Measurements from ENCODE around the gene LYL1. TPM values are rescaled to one million over a fixed set of nuclear protein-coding genes. Genes with fewer than 3 reads are reported as not detected.

The LYL1 gene
- polyA plus RNA-seq, 1 donor from 2014 or later = not detected

DNA sequence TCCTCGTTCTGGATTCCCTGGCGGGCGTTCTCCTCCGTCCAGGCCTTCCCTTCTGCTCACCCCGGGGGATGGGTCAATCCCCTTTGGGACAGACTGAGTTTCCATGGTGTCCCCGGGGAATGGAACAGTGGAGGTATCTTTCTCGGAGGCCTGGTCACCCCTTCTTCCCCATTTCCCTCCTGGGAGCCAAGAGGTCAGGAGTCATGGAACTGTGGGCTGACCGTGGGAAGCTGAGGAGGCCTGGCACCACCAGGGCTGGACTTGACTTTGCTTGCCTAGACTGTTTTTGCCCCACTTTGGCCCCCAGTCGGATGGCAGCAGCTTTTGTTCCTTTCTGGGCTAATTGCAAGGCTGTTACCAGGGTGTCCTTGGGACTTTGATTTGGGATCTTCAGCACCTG, 17.4 kb upstream of the LYL1 start:
- no peaks in the 10 kb centered on the region for H4K20me1 ChIP-seq (ENCODE audit: insufficient read depth)
- H3K9me3 ChIP-seq (ENCODE audit: low read length) = no peaks in the 10 kb centered on the region
- no peaks in the 10 kb centered on the region for H3F3A ChIP-seq (ENCODE audit: insufficient read depth, low read length, poor library complexity, severe bottlenecking)
- H3K36me3 ChIP-seq (ENCODE audit: insufficient read depth, low read length) = no peaks in the 10 kb centered on the region
- H3K27ac ChIP-seq (ENCODE audit: low read length) = no peak overlapping the region
- no peak overlapping the region for H3K9ac ChIP-seq (ENCODE audit: low read length)
- H3K27me3 ChIP-seq (ENCODE audit: insufficient read depth, low read depth, low read length) = no peaks in the 10 kb centered on the region
- peaks cover 52% of the 10 kb centered on the region for H3K79me2 ChIP-seq (replicated peaks; ENCODE audit: insufficient read depth, low read length)
- no peak overlapping the region for H2AFZ ChIP-seq (ENCODE audit: low read depth, low read length)
- TF ChIP-seq MXI1 (conservative IDR thresholded peaks at IDR 0.05; ENCODE audit: poor library complexity, severe bottlenecking) (no peak), SMC3 (conservative IDR thresholded peaks at IDR 0.05; ENCODE audit: poor library complexity) (no peak), TAF1 (IDR thresholded peaks at IDR 0.05; ENCODE audit: low read depth) (no peak), EZH2 (IDR thresholded peaks at IDR 0.05; ENCODE audit: borderline replicate concordance, insufficient read depth, low read length, poor library complexity, severe bottlenecking) (no peak), EP300 (conservative IDR thresholded peaks at IDR 0.05; ENCODE audit: poor library complexity, severe bottlenecking) (no peak), POLR2AphosphoS5 (IDR thresholded peaks at IDR 0.05) (no peak), RAD21 (conservative IDR thresholded peaks at IDR 0.05) (no peak)
- TF ChIP-seq, protein P1, sequence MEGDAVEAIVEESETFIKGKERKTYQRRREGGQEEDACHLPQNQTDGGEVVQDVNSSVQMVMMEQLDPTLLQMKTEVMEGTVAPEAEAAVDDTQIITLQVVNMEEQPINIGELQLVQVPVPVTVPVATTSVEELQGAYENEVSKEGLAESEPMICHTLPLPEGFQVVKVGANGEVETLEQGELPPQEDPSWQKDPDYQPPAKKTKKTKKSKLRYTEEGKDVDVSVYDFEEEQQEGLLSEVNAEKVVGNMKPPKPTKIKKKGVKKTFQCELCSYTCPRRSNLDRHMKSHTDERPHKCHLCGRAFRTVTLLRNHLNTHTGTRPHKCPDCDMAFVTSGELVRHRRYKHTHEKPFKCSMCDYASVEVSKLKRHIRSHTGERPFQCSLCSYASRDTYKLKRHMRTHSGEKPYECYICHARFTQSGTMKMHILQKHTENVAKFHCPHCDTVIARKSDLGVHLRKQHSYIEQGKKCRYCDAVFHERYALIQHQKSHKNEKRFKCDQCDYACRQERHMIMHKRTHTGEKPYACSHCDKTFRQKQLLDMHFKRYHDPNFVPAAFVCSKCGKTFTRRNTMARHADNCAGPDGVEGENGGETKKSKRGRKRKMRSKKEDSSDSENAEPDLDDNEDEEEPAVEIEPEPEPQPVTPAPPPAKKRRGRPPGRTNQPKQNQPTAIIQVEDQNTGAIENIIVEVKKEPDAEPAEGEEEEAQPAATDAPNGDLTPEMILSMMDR (IDR thresholded peaks at IDR 0.05; ENCODE audit: poor library complexity, severe bottlenecking) = no peak
- TF ChIP-seq, protein P2, sequence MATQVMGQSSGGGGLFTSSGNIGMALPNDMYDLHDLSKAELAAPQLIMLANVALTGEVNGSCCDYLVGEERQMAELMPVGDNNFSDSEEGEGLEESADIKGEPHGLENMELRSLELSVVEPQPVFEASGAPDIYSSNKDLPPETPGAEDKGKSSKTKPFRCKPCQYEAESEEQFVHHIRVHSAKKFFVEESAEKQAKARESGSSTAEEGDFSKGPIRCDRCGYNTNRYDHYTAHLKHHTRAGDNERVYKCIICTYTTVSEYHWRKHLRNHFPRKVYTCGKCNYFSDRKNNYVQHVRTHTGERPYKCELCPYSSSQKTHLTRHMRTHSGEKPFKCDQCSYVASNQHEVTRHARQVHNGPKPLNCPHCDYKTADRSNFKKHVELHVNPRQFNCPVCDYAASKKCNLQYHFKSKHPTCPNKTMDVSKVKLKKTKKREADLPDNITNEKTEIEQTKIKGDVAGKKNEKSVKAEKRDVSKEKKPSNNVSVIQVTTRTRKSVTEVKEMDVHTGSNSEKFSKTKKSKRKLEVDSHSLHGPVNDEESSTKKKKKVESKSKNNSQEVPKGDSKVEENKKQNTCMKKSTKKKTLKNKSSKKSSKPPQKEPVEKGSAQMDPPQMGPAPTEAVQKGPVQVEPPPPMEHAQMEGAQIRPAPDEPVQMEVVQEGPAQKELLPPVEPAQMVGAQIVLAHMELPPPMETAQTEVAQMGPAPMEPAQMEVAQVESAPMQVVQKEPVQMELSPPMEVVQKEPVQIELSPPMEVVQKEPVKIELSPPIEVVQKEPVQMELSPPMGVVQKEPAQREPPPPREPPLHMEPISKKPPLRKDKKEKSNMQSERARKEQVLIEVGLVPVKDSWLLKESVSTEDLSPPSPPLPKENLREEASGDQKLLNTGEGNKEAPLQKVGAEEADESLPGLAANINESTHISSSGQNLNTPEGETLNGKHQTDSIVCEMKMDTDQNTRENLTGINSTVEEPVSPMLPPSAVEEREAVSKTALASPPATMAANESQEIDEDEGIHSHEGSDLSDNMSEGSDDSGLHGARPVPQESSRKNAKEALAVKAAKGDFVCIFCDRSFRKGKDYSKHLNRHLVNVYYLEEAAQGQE (IDR thresholded peaks at IDR 0.05; ENCODE audit: borderline replicate concordance) = no peak
- H3K9me2 ChIP-seq (ENCODE audit: insufficient read depth, low read length) = no peaks in the 10 kb centered on the region
- peak overlapping the region; percentile 93 for H3K4me3 ChIP-seq (ENCODE audit: low read length)
- no peak overlapping the region for H3K4me2 ChIP-seq (ENCODE audit: low read length)

DNA sequence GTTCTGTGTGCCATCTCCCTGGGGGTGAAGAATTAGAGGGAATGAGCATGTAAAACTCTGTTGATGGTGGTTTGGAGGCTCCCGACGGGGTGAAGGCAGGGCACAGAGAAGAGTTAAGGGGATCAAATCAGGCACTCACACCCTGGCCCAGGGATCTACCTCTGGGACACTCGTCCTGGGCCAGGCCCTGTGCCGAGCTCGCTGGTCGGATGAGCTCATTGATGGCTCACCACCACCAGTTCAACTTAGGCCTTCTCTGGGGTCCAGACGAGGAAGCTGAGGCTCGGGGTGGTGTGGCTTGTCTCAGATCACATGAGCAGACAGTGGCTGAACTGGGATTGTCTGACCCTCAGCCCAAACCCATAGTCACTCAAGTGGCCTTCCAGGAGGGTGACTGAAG, 17.0 kb upstream of the LYL1 start:
- no peaks in the 10 kb centered on the region for H3K36me3 ChIP-seq (ENCODE audit: insufficient read depth, low read length)
- no peaks in the 10 kb centered on the region for H4K20me1 ChIP-seq (ENCODE audit: insufficient read depth)
- no peaks in the 10 kb centered on the region for H3K9me3 ChIP-seq (ENCODE audit: low read length)
- peak overlapping the region; percentile 93 for H3K4me3 ChIP-seq (ENCODE audit: low read length)
- H3K27me3 ChIP-seq (ENCODE audit: insufficient read depth, low read depth, low read length) = no peaks in the 10 kb centered on the region
- no peaks in the 10 kb centered on the region for H3K9me2 ChIP-seq (ENCODE audit: insufficient read depth, low read length)
- H3K27ac ChIP-seq (ENCODE audit: low read length) = no peak overlapping the region
- no peak for TF ChIP-seq TAF1 (IDR thresholded peaks at IDR 0.05; ENCODE audit: low read depth)
- no peak for TF ChIP-seq MXI1 (conservative IDR thresholded peaks at IDR 0.05; ENCODE audit: poor library complexity, severe bottlenecking)
- TF ChIP-seq, protein P2 (IDR thresholded peaks at IDR 0.05; ENCODE audit: borderline replicate concordance) = no peak
- TF ChIP-seq POLR2AphosphoS5 (IDR thresholded peaks at IDR 0.05) = no peak
- TF ChIP-seq SMC3 (conservative IDR thresholded peaks at IDR 0.05; ENCODE audit: poor library complexity) = no peak
- no peak for TF ChIP-seq EZH2 (IDR thresholded peaks at IDR 0.05; ENCODE audit: borderline replicate concordance, insufficient read depth, low read length, poor library complexity, severe bottlenecking)
- TF ChIP-seq, protein P1 (IDR thresholded peaks at IDR 0.05; ENCODE audit: poor library complexity, severe bottlenecking) = no peak
- TF ChIP-seq EP300 (conservative IDR thresholded peaks at IDR 0.05; ENCODE audit: poor library complexity, severe bottlenecking) = no peak
- no peak for TF ChIP-seq RAD21 (conservative IDR thresholded peaks at IDR 0.05)
- no peaks in the 10 kb centered on the region for H3F3A ChIP-seq (ENCODE audit: insufficient read depth, low read length, poor library complexity, severe bottlenecking)
- H3K9ac ChIP-seq (ENCODE audit: low read length) = peak overlapping the region; percentile 94
- peaks cover 52% of the 10 kb centered on the region for H3K79me2 ChIP-seq (replicated peaks; ENCODE audit: insufficient read depth, low read length)
- no peak overlapping the region for H2AFZ ChIP-seq (ENCODE audit: low read depth, low read length)
- peak overlapping the region; percentile 73 for H3K4me2 ChIP-seq (ENCODE audit: low read length)
